ENCODE results near the gene TNPO3.

GRCh38 chr7:128917122-128917521, 137.8 kb downstream of the TNPO3 start:
- TF ChIP-seq POLR2A (IDR thresholded peaks at IDR 0.05) (no peak), CTCF (IDR thresholded peaks at IDR 0.05) (no peak)

Data from adrenal gland (tissue), 5 donors.